GM21381 (cell line): ENCODE measurements around the gene XRCC4.
A peak's percentile ranks its signal among the peaks of the same experiment; 100 is the strongest.
"Not testable (repeated sequence)": the region's sequence is repeated elsewhere in the genome, so short reads cannot be mapped to it uniquely, and the experiment has no call there.

Source experiments
- ATAC-seq: cut with Tn5 transposase; IDR thresholded peaks from one replicate; pipeline ENCODE4 v1.9.1; 2021; ENCODE audit warnings: mild to moderate bottlenecking, moderate library complexity; ENCODE audit not compliant: unreplicated experiment

The XRCC4 gene

GRCh38 chr5:83076742-83077661 lies at the start of gene XRCC4, which contains the start of gene TMEM167A:
Gene XRCC4, plus strand, starts transcription at chr5:83077547. Its CDS starts 27,373 bp downstream, at chr5:83104920.
Gene TMEM167A, minus strand, starts transcription at chr5:83077394. Its CDS starts 71 bp downstream, at chr5:83077323.
- ATAC-seq, result peak; percentile 99

GRCh38 chr5:83029912-83030311 lies 47.4 kb upstream of the XRCC4 start:
- ATAC-seq, result no peak

- ATAC-seq, result no peak
Observed at GRCh38 chr5:83031381-83031780, 46.0 kb upstream of the XRCC4 start.

GRCh38 chr5:83034036-83034435 lies 43.3 kb upstream of the XRCC4 start:
- no peak for ATAC-seq

GRCh38 chr5:83034528-83035207 lies 42.7 kb upstream of the XRCC4 start:
- ATAC-seq, result no peak

- ATAC-seq, result no peak
Observed at GRCh38 chr5:83035373-83036100, 41.8 kb upstream of the XRCC4 start.

- ATAC-seq, result no peak
Observed at GRCh38 chr5:83036991-83037575, 40.3 kb upstream of the XRCC4 start.

- no peak for ATAC-seq
Observed at GRCh38 chr5:83038924-83039323, 38.4 kb upstream of the XRCC4 start.

GRCh38 chr5:83042507-83042906 lies 34.8 kb upstream of the XRCC4 start:
- no peak for ATAC-seq

GRCh38 chr5:83044926-83045325 lies 32.4 kb upstream of the XRCC4 start:
- no peak for ATAC-seq

GRCh38 chr5:83048277-83048676 lies 29.1 kb upstream of the XRCC4 start:
- ATAC-seq, result no peak

- no peak for ATAC-seq
Observed at GRCh38 chr5:83048811-83049210, 28.5 kb upstream of the XRCC4 start.

- ATAC-seq, result no peak
Observed at GRCh38 chr5:83049370-83049885, 27.9 kb upstream of the XRCC4 start.

GRCh38 chr5:83050723-83051340 lies 26.5 kb upstream of the XRCC4 start:
- no peak for ATAC-seq

GRCh38 chr5:83055166-83055565 lies 22.2 kb upstream of the XRCC4 start:
- no peak for ATAC-seq

- no peak for ATAC-seq
Observed at GRCh38 chr5:83058726-83059125, 18.6 kb upstream of the XRCC4 start.

- no peak for ATAC-seq
Observed at GRCh38 chr5:83059341-83059740, 18.0 kb upstream of the XRCC4 start.

GRCh38 chr5:83066548-83067110 lies 10.7 kb upstream of the XRCC4 start:
- ATAC-seq, result no peak

GRCh38 chr5:83067377-83067776 lies 10.0 kb upstream of the XRCC4 start:
- not testable (repeated sequence) for ATAC-seq
